ENCODE measurements around the gene TRIM13. TPM values are rescaled to one million over a fixed set of nuclear protein-coding genes. Genes with fewer than 3 reads are reported as not detected.

TRIM13 gene
- total and polyA plus RNA-seq, 2 of the 8 experiments (the other 6 are each of a cell fraction or from before 2014, with no cell fraction given), result 21.2 to 31.5 TPM

- CTCF ChIA-PET (ENCODE audit: partially characterized antibody), result interaction anchor here (0.5 to 2.5 kb wide), 6 partner anchors 17 to 1114 kb away, joined by 3 to 11 read pairs (median 6); partner anchors contain the start of gene SPRYD7
- no peak overlapping the region for H3K4ac ChIP-seq (replicated peaks; ENCODE audit: insufficient read length, low read depth, low read length)
These were observed 43.3 kb upstream of the TRIM13 start for GRCh38 chr13:49953560-49953959.

More at GRCh38 chr13:49953560-49953959, 43.3 kb upstream of the TRIM13 start:
- Histone ChIP-seq H3K9ac (replicated peaks in 1 of 4; ENCODE audit: extremely low read depth in 1 of 4, low read depth in 3 of 4, low read length in 3 of 4) (no peak overlapping the region), H3K79me1 (ENCODE audit: low read depth, low read length) (no peaks in the 10 kb centered on the region), H3K4me3 (ENCODE audit: extremely low read depth in 1 of 4, insufficient read depth in 2 of 4, low read depth in 3 of 4, low read length in 4 of 4) (no peak overlapping the region), H3K27ac (ENCODE audit: low read depth, low read length) (no peak overlapping the region), H3K4me1 (replicated peaks in 1 of 4; ENCODE audit: control insufficient read depth in 3 of 4, insufficient read depth in 4 of 4, low read length in 3 of 4) (no peaks in the 10 kb centered on the region), H3K56ac (replicated peaks; ENCODE audit: insufficient read length, low read depth, low read length) (no peak overlapping the region), H2BK20ac (ENCODE audit: low read length) (no peak overlapping the region), H3K18ac (ENCODE audit: extremely low read depth, low read length) (no peak overlapping the region), H2BK12ac (ENCODE audit: low read depth, low read length) (no peak overlapping the region), H4K20me1 (replicated peaks in 1 of 2; ENCODE audit: control insufficient read depth in 1 of 2, insufficient read depth in 2 of 2, low read length in 2 of 2) (no peaks in the 10 kb centered on the region), H3K36me3 (ENCODE audit: control insufficient read depth in 2 of 4, insufficient read depth in 4 of 4, low read length in 3 of 4) (no peaks in the 10 kb centered on the region), H3K4me2 (ENCODE audit: insufficient read depth in 1 of 2, low read depth in 2 of 2, low read length in 2 of 2) (no peak overlapping the region), H3K27me3 (replicated peaks in 1 of 4; ENCODE audit: control insufficient read depth in 3 of 4, extremely low read depth in 1 of 4, insufficient read depth in 3 of 4, low read length in 3 of 4) (no peaks in the 10 kb centered on the region), H2BK15ac (ENCODE audit: low read length) (no peak overlapping the region), H3K79me2 (ENCODE audit: control insufficient read depth in 1 of 2, insufficient read depth in 2 of 2, low read length in 2 of 2) (no peaks in the 10 kb centered on the region), H3K23ac (ENCODE audit: insufficient read length) (no peak overlapping the region), H3K9me3 (ENCODE audit: insufficient read depth in 2 of 2, low read depth in 1 of 2, low read length in 1 of 2) (no peaks in the 10 kb centered on the region), H2AK5ac (ENCODE audit: low read depth, low read length) (no peak overlapping the region), H4K8ac (ENCODE audit: extremely low read depth, insufficient read depth, low read length) (no peak overlapping the region), H3K23me2 (ENCODE audit: low read depth, low read length) (no peaks in the 10 kb centered on the region), H4K91ac (replicated peaks; ENCODE audit: insufficient read length, low read length) (no peak overlapping the region), H3K14ac (ENCODE audit: insufficient read length) (no peak overlapping the region), H2BK5ac (ENCODE audit: low read depth, low read length) (no peak overlapping the region), H2AFZ (ENCODE audit: low read length) (no peak overlapping the region), H4K5ac (ENCODE audit: insufficient read length, low read depth, low read length) (no peak overlapping the region), H2BK120ac (replicated peaks; ENCODE audit: low read depth, low read length) (no peak overlapping the region)
- POLR2A ChIA-PET (ENCODE audit: partially characterized antibody), result interaction anchor here (0.8 kb wide), 1 partner anchor 11 kb away, joined by 3 read pairs; no protein-coding TSS in a partner anchor
- DNase-seq (ENCODE audit: low read depth in 1 of 2, low spot score in 2 of 2) (no peak), FAIRE-seq (no peak)
- WGBS, 2 experiments (ENCODE audit: extremely low coverage in 1 of 2, insufficient coverage in 1 of 2, insufficient read length in 1 of 2, insufficient replicate concordance in 2 of 2, low coverage in 1 of 2, low lambda C conversion rate in 2 of 2, missing lambda C conversion rate in 1 of 2), result 100% methylated on average over 1 of the region's 1 CpG; no CpG with 5 or more reads in 1 of the 2 experiments
- TF ChIP-seq EGR1 (IDR thresholded peaks at IDR 0.05; ENCODE audit: borderline replicate concordance, low read depth, low read length) (no peak), PHF8 (conservative IDR thresholded peaks at IDR 0.05; ENCODE audit: low read depth, low read length) (no peak), POLR2AphosphoS5 (IDR thresholded peaks at IDR 0.05; ENCODE audit: low read depth, low read length) (no peak), CBX8 (IDR thresholded peaks at IDR 0.05; ENCODE audit: borderline replicate concordance, low read depth, low read length) (no peak), KDM1A (IDR thresholded peaks at IDR 0.05; ENCODE audit: borderline replicate concordance, low read length) (no peak), BACH1 (IDR thresholded peaks at IDR 0.05; ENCODE audit: low read length) (no peak), TBP (IDR thresholded peaks at IDR 0.05; ENCODE audit: low read depth, low read length) (no peak), ATF2 (IDR thresholded peaks at IDR 0.05; ENCODE audit: low read length) (no peak), CBX5 (IDR thresholded peaks at IDR 0.05; ENCODE audit: low read depth, low read length) (no peak), TEAD4 (IDR thresholded peaks at IDR 0.05; ENCODE audit: low read depth, low read length) (no peak), JUN (IDR thresholded peaks at IDR 0.05; ENCODE audit: low read depth, low read length) (no peak), CHD2 (IDR thresholded peaks at IDR 0.05; ENCODE audit: low read length) (no peak)
